GM12878 (cell line): ENCODE measurements around the gene CD8B. TPM values are rescaled to one million over a fixed set of nuclear protein-coding genes. Genes with fewer than 3 reads are reported as not detected.

ENCODE experiments used
- ATAC-seq: fragments of 200-7000 bp; cut with Tn5 transposase; 3 replicates; pipeline ENCODE4 v1.9.1; 2020; ENCODE audit warnings: mild to moderate bottlenecking, moderate library complexity
- BruUV-seq: library from RNA; stranded (reverse); fragments of 400-500 nt; replicated peaks from 2 replicates; lab custom pipeline; 2021; lab: Mats Ljungman, UMichigan
- CTCF ChIA-PET: fragments of 300-600 bp; sonication (Branson Sonifier 250); formaldehyde crosslinking; extraction: SDS; loops from one replicate; lab custom pipeline; 2021; ENCODE audit warnings: inconsistent platforms; lab: Yijun Ruan, JAX
- POLR2A ChIA-PET: fragments of 350-600 bp; formaldehyde crosslinking; extraction: SDS; loops from one replicate; lab custom pipeline; 2021; ENCODE audit warnings: inconsistent platforms; lab: Charles Lee
- RAD21 ChIA-PET: fragments of 300-600 bp; sonication (Branson Sonifier 250); formaldehyde crosslinking; loops from one replicate; lab custom pipeline; 2023; ENCODE audit warnings: antibody characterized with exemption; ENCODE audit not compliant: unreplicated experiment; lab: Charles Lee
- SMC1A ChIA-PET: fragments of 300-600 bp; sonication (Branson Sonifier 250); formaldehyde crosslinking; loops from one replicate; lab custom pipeline; 2023; ENCODE audit not compliant: unreplicated experiment, uncharacterized antibody; lab: Charles Lee
- DNase-seq: peaks from one replicate; pipeline ENCODE4 v3.0.0-alpha.2; 2011; ENCODE audit warnings: low read depth, low spot score
- FAIRE-seq: peaks from 3 replicates; lab custom pipeline; 2011; peaks lifted over from hg19 to GRCh38; lab: Jason Lieb, UNC
- H2AFZ ChIP-seq: 2 replicates; pipeline ENCODE4 v1.6.0; 2011; ENCODE audit warnings: low read depth, low read length, control low read depth; ENCODE audit not compliant: control insufficient read depth
- H3K27ac ChIP-seq: 2 replicates; pipeline ENCODE4 v1.5.1; 2011; ENCODE audit warnings: control low read depth; ENCODE audit not compliant: control insufficient read depth, insufficient read depth
- H3K27me3 ChIP-seq, 2 experiments: replicated peaks in 1 of 2; 2 replicates each; pipeline versions ENCODE4 v1.6.0 to v1.6.1; 2011; ENCODE audit warnings: low read length in 1 of 2; ENCODE audit not compliant: control insufficient read depth in 2 of 2, insufficient read depth in 2 of 2
- H3K36me3 ChIP-seq, 2 experiments: 2 replicates each; pipeline ENCODE4 v1.5.1; 2011; ENCODE audit warnings: low read length in 1 of 2; ENCODE audit not compliant: control insufficient read depth in 2 of 2, insufficient read depth in 2 of 2
- H3K4me1 ChIP-seq: 2 replicates; pipeline ENCODE4 v1.6.1; 2011; ENCODE audit warnings: mild to moderate bottlenecking, low read length, moderate library complexity, mixed read lengths; ENCODE audit not compliant: control insufficient read depth, insufficient read depth
- H3K4me2 ChIP-seq: 2 replicates; pipeline ENCODE4 v1.6.0; 2011; ENCODE audit warnings: control low read depth; ENCODE audit not compliant: control insufficient read depth, insufficient read depth
- H3K4me3 ChIP-seq: fragments of 200-600 bp; sonication (generic); 2 replicates; pipeline ENCODE4 v1.5.1; 2016
- H3K79me2 ChIP-seq: 2 replicates; pipeline ENCODE4 v1.6.0; 2011; ENCODE audit warnings: low read length; ENCODE audit not compliant: control insufficient read depth, insufficient read depth
- H3K9ac ChIP-seq: 2 replicates; pipeline ENCODE4 v1.8.0; 2011; ENCODE audit warnings: low read length, control low read depth, mixed read lengths; ENCODE audit not compliant: control insufficient read depth, insufficient read depth
- H3K9me3 ChIP-seq: replicated peaks from 3 replicates; pipeline ENCODE4 v1.5.1; 2011; ENCODE audit warnings: mild to moderate bottlenecking, low read length; ENCODE audit not compliant: control insufficient read depth, insufficient read depth
- H4K20me1 ChIP-seq: 2 replicates; pipeline ENCODE4 v1.6.0; 2011; ENCODE audit not compliant: control insufficient read depth, insufficient read depth
- EZH2 ChIP-seq: IDR thresholded peaks from 2 replicates; pipeline ENCODE4 v1.6.1; 2012; ENCODE audit warnings: low read depth, mild to moderate bottlenecking, control low read depth, inconsistent platforms, low read length, borderline replicate concordance; ENCODE audit not compliant: control insufficient read depth
- NBN ChIP-seq: fragments of 450-650 bp; IDR thresholded peaks from 2 replicates; pipeline ENCODE4 v1.6.1; 2016
- WGBS: methylation state at CpG from one replicate; pipeline ENCODE4 v1.1.6; 2016; ENCODE audit warnings: low lambda C conversion rate; ENCODE audit not compliant: insufficient replicate concordance, insufficient coverage; ENCODE audit errors: missing lambda C conversion rate; 5-methylcytosine and 5-hydroxymethylcytosine counted together
- in situ Hi-C: fragments of 300-500 bp; cut with MboI; formaldehyde crosslinking; loops from 9 replicates; pipeline ENCODE4 v1.14.3; 2018; ENCODE audit warnings: mixed read lengths
- intact Hi-C: fragments of 100-400 bp; cut with micrococcal nuclease; formaldehyde crosslinking; loops from one replicate; pipeline ENCODE4 v1.14.2; 2022; ENCODE audit not compliant: unreplicated experiment
- polyA plus RNA-seq, 11 experiments: library from polyadenylated mRNA; depleted of rRNA in 4 of 11; unstranded in 6 of 11; stranded (reverse) in 5 of 11; fragments of >200 nt; fragmentation: Nextera tagmentation in 4 of 11; fragmentation: Illumina TruSeq in 1 of 11; extraction: Ambion mirVana in 4 of 11; extraction: Trizol in 1 of 11; gene quantifications; 1 replicate in 1 of 11; 2 replicates in 10 of 11; pipeline versions ENCODE4 v1.2.1 to v1.2.3, GENCODE V29; 2011 to 2016; ENCODE audit warnings: inconsistent platforms in 2 of 11, missing spikeins in 2 of 11, low read depth in 1 of 11
- total RNA-seq, 4 experiments: library from RNA; depleted of rRNA in 3 of 4; stranded (reverse); fragments of >200 nt in 3 of 4; fragmentation: Illumina TruSeq in 1 of 4; extraction: Trizol in 1 of 4; gene quantifications; 2 replicates each; pipeline versions ENCODE4 v1.2.1 to v1.2.3, GENCODE V29; 2013 to 2021
- TF ChIP-seq, protein P1 (sequence below): IDR thresholded peaks from 2 replicates; pipeline ENCODE4 v1.6.1; 2011; ENCODE audit warnings: borderline replicate concordance, low read depth, mild to moderate bottlenecking, moderate library complexity, mixed read lengths, low read length; ENCODE audit not compliant: insufficient read depth; ENCODE audit errors: extremely low read length

CD8B gene
- total and polyA plus RNA-seq, 10 of the 15 experiments (the other 5 are each of a cell fraction or from before 2014, with no cell fraction given), result 0.21 TPM; not detected in 9

GRCh38 chr2:86807468-86808275 lies 54.0 kb downstream of the CD8B start:
- no peaks in the 10 kb centered on the region for H3K79me2 ChIP-seq
- TF ChIP-seq NBN (no peak), EZH2 (0 out of 2 replicates have a peak, but pooled peaks have one; percentile 15)
- TF ChIP-seq, protein P1, sequence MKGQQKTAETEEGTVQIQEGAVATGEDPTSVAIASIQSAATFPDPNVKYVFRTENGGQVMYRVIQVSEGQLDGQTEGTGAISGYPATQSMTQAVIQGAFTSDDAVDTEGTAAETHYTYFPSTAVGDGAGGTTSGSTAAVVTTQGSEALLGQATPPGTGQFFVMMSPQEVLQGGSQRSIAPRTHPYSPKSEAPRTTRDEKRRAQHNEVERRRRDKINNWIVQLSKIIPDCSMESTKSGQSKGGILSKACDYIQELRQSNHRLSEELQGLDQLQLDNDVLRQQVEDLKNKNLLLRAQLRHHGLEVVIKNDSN, result peak; percentile 46
- TF ChIP-seq, all 136 proteins: peak for 2
- Histone ChIP-seq H3K36me3 (no peaks in the 10 kb centered on the region), H3K27ac (no peak overlapping the region), H3K4me3 (peak overlapping the region; percentile 40; the same call in 1 of the 2 replicates), H3K9me3 (no peaks in the 10 kb centered on the region), H2AFZ (peak overlapping the region; percentile 33), H3K4me1 (peaks cover 5% of the 10 kb centered on the region; the same call in 1 of the 2 replicates), H3K9ac (no peak overlapping the region), H3K27me3 (peaks cover 11 to 19% of the 10 kb centered on the region in 2 experiments), H4K20me1 (no peaks in the 10 kb centered on the region), H3K4me2 (peak overlapping the region; percentile 73)
- ATAC-seq (peak; percentile 62), DNase-seq (no peak), FAIRE-seq (no peak)
- ChIA-PET CTCF (interaction anchor here (0.5 to 1.5 kb wide), 3 partner anchors 9 to 369 kb away, joined by 3 to 11 read pairs (median 6); no protein-coding TSS in a partner anchor), SMC1A (interaction anchor here (1.5 to 2.3 kb wide), 2 partner anchors 26 to 43 kb away, joined by 3 to 11 read pairs; no protein-coding TSS in a partner anchor), RAD21 (interaction anchor here (0.7 to 1.8 kb wide), 4 partner anchors 40 to 412 kb away, joined by 3 to 6 read pairs (median 4); no protein-coding TSS in a partner anchor), POLR2A (interaction anchor here (1.1 kb wide), 1 partner anchor 24 kb away, joined by 3 read pairs; no protein-coding TSS in a partner anchor)
- 5% methylated on average over 35 of the region's 51 CpGs for WGBS
- in situ Hi-C loops, result loop anchor here (25.0 kb wide), 1 partner anchor 405 kb away; no protein-coding TSS in a partner anchor
- no TSS peak for BruUV-seq
- intact Hi-C loops, result no loop called here
